Effector memory CD4-positive, alpha-beta T cell (primary cell): ENCODE data around the gene ALG2.

Source experiments
- DNase-seq, 3 donors: peaks; one replicate each; pipeline ENCODE4 v3.0.0-alpha.2; 2020
- H3K27ac ChIP-seq: 2 replicates; pipeline ENCODE4 v1.7.0; 2013; ENCODE audit warnings: mild to moderate bottlenecking, low read length, moderate library complexity; ENCODE audit not compliant: insufficient read depth, poor library complexity, severe bottlenecking
- H3K27me3 ChIP-seq: replicated peaks from 2 replicates; pipeline ENCODE4 v1.7.0; 2013; ENCODE audit warnings: mild to moderate bottlenecking, low read length; ENCODE audit not compliant: insufficient read depth, control insufficient read depth, poor library complexity, severe bottlenecking
- H3K36me3 ChIP-seq: 2 replicates; pipeline ENCODE4 v1.7.0; 2013; ENCODE audit warnings: mild to moderate bottlenecking, low read length, moderate library complexity; ENCODE audit not compliant: control insufficient read depth, insufficient read depth
- H3K4me1 ChIP-seq: 2 replicates; pipeline ENCODE4 v1.7.0; 2013; ENCODE audit warnings: low read length, mild to moderate bottlenecking; ENCODE audit not compliant: control insufficient read depth, insufficient read depth, poor library complexity, severe bottlenecking
- H3K4me3 ChIP-seq: 2 replicates; pipeline ENCODE4 v1.7.0; 2013; ENCODE audit warnings: low read length, low read depth, mild to moderate bottlenecking; ENCODE audit not compliant: insufficient read depth, poor library complexity, severe bottlenecking
- H3K9me3 ChIP-seq: 2 replicates; pipeline ENCODE4 v1.7.0; 2013; ENCODE audit warnings: mild to moderate bottlenecking, low read length, moderate library complexity; ENCODE audit not compliant: control insufficient read depth

The ALG2 gene

DNA sequence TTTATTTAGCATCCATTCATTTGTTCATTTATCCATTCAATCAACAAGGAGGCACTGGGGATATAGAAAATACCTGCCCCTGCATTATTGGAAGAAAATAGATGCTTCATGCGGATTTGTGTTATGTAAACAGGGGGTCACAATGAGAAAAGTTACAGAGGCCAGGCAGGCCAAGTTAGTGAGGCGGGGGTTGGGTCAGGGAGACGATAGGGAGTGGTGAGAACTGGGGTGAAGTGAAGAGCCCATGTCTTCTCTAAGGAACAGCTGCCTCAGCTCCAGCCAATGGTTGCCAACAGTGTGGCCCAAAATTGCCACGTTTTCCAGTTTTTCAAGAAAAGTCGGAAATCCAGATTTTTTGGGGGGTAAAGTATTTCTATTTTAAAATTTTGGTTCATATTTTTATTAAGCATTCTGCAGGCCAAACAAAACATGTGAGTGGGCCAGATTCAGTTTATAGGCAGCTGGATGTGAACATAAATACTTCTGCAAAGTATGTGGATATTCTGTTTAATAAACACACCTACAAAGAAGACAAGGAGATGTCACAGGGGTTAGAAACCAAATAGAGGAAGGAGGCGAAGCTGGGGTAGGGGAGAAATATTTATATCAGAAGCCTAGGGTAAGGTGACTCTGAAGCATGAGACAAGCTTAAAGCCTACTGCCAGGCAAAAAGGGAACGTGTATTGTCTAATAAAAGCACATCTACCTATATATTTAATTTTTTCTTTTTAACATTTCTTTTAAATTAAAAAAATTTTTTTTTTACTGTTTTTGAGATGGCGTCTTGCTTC is 44.0 kb downstream of the ALG2 start:
- no peak for DNase-seq
- Histone ChIP-seq H3K27me3 (no peaks in the 10 kb centered on the region), H3K4me3 (no peak overlapping the region), H3K36me3 (no peaks in the 10 kb centered on the region), H3K9me3 (no peaks in the 10 kb centered on the region), H3K27ac (no peak overlapping the region), H3K4me1 (no peaks in the 10 kb centered on the region)

DNA sequence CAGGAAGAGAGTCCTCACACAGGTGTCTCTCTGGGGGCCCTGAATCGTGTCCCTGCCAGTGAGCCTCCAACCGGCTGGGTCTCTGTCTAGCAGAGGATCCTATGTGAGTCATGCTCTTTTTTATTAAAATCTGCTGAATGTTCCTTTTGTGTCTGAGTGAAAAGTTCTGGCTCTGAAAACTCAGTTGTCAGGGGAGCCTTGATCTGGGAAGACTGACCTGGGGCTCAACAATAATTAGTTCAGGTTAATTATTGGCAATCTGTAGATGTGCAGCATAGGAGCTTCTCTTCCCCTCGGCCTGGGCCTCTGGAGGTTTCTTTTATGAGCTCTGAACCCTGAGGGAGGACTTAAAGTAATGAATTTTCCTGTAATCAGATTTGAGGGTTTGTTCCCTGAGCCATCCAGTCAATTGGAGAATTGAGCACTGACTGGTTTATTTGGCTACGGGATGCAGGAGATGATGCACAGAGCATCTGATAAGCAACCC is 45.2 kb downstream of the ALG2 start:
- Histone ChIP-seq H3K9me3 (no peaks in the 10 kb centered on the region), H3K4me1 (no peaks in the 10 kb centered on the region), H3K36me3 (no peaks in the 10 kb centered on the region), H3K4me3 (no peak overlapping the region), H3K27me3 (no peaks in the 10 kb centered on the region), H3K27ac (no peak overlapping the region)
- DNase-seq, result no peak

DNA sequence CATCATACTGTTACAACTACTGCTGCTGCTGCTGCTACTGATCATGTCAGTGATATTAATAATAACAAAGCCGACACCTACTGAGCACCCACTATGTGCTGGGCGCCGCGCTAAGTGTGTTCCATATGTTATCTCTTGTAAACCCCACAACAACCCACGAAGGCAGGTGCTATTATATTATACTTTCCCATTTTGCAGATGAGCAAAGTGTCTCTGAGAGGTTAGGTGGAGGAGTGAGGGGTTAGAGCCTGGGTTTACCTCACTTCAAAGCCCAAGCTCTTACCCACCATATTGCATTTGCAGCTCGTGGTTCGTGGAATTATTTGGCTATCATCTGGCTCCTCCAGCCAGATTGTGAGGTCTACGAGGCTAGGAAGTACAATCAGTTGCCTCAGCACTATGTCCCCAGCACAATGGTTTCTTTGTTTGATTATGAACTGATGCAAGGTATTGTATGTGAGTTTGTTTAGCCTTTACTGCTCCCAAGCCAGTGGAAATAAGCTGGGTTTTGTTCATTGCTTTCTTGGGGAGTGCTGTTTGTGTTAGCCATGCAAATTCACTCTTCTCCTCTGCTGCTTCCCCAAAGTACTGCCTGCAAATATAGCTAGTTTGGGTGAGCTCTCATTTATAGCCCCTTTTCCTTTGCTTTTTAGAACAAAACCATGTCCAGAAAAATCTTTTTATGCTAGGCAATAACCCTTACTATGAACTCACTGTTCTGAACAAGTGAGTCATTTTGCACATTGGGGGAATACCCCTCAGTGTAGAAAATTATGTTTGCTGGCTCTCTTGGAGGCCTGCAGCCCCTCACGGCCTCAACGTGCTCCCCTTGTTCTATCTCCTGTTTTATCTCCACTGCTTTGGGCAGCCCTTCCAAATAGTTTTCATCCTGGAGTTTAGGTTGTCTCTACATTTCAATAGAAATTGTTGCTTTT is 47.9 kb downstream of the ALG2 start:
- Histone ChIP-seq H3K4me1 (no peaks in the 10 kb centered on the region), H3K36me3 (no peaks in the 10 kb centered on the region), H3K9me3 (no peaks in the 10 kb centered on the region), H3K27ac (no peak overlapping the region), H3K27me3 (no peaks in the 10 kb centered on the region), H3K4me3 (no peak overlapping the region)
- no peak for DNase-seq

DNA sequence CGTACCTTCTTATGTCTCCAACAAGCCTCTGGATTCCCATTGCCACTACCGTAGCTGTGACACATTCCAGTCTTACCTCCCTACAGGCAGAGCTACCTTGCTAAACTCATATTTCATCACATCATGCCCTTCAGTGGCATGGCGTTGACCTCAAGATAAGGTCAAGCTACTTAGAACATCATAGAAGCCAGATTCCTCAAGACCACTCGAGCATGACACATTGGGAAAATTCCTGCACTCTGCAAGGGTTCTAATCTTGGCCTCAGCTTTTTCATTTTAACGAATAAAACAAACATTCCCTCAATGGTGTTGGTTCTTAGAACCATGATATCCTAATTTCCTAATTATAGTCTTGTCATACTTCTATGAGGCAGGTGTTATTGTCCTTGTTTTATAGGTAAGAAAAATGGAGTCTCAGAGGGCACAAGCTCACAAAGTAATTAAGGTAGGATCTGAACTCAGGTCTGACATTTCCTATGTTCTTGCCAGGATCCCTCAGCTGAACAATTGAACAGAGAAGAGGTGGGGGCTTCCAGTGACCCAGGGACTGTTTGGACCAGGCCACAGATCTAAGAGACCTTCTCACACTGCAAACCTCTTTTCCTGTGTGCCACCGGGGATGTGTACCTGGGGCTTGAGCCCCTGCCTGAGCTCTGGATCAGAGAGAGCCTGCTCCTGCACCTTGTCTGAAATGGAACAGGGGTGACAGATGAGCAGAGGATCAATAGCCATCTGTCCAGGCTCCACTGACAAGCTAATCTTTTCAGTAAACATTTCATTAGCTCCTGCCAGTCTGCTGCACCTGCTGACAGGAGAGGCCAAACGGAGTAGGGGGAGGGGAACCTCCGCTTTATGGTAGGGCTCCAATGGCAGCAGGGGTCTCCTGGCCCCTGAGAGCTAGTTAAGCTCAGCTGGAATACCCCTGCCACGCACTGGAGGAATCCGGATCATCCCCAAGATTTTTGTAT is 49.3 kb downstream of the ALG2 start:
- no peak overlapping the region for H3K4me3 ChIP-seq
- no peaks in the 10 kb centered on the region for H3K36me3 ChIP-seq
- H3K27ac ChIP-seq, result no peak overlapping the region
- no peaks in the 10 kb centered on the region for H3K9me3 ChIP-seq
- no peaks in the 10 kb centered on the region for H3K4me1 ChIP-seq
- no peak for DNase-seq
- H3K27me3 ChIP-seq, result no peaks in the 10 kb centered on the region

DNA sequence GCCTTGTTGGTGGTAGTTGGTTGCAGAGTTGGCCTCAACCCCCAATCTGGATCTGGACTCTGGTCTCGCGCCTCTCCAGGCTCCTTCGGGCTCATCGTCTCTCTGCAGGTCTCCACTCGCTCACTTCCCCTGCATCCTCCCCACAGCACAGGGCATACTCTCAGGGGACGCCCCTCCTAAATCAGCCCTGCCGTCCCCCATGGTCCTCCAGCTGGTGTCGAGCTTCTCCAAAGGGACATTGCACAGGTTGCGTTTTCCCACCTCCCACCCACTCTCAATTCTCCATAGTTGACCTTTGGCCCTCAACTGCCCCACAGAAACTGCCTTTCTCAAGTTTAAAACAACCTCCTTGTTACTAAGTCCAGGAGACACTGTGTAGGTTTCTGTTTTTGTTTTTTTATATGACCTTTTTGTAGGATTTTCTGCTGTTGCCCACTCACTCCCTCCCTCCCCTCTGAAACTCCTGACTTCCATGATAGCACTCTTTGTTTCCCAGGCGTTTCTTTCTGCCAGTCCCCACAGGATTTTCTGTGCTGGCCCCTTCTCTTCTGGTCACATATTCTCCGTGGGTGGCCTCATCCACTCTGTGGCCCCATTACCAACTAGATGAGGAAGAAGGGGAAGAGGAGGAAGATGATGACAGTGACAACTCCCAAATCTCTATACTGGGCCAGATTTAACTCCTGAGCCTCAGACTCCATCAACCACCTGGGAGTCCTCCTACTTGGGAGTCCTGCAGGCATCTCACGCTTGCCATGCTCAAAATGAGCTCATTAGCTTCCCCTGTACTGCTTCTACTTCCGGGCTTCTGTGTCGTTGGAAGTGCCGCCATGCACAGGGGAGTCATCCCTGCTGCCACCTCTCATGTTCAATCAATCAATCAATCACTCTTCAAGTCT is 50.3 kb downstream of the ALG2 start:
- Histone ChIP-seq H3K9me3 (no peaks in the 10 kb centered on the region), H3K27me3 (no peaks in the 10 kb centered on the region), H3K36me3 (no peaks in the 10 kb centered on the region), H3K4me3 (no peak overlapping the region), H3K27ac (no peak overlapping the region), H3K4me1 (no peaks in the 10 kb centered on the region)
- DNase-seq, result no peak

DNA sequence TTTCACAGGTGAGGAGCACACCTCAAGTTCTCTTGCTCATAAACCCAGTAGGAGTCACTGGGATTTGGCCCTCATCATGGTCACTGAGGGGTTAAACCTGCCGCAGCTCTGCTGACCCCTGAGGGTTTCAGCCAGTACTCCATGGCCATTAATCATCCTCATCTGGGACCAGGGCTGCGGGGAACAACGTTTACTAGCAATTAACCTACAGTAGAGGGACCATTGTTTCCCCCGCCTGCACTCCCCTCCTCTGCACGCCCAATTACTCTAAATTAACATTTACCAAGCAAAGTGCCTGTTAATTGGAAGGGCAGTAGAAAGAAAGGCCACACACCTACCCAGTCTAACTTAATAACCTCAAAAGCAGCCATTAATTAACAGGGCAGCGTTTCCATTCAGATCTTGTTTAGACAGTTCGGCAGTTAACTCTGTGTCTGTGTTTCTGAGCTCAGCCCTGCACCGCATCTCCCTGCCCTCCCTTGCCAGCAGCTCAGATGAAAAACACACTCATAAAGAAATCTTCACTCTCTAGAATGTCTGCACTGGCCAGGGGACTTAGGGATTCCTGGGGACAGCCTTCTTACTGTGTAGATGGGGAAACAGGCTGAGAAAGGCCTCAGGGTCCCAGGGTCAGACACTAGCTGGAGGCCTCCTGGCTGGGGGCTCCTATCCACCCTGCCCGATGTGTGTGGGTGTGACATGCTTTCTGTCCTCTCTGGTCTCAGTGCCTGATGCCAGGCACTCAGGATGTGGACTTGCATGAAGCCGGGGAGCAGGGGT is 51.6 kb downstream of the ALG2 start:
- no peaks in the 10 kb centered on the region for H3K9me3 ChIP-seq
- no peak overlapping the region for H3K4me3 ChIP-seq
- no peak overlapping the region for H3K27ac ChIP-seq
- no peaks in the 10 kb centered on the region for H3K27me3 ChIP-seq
- H3K36me3 ChIP-seq, result no peaks in the 10 kb centered on the region
- no peak for DNase-seq
- no peaks in the 10 kb centered on the region for H3K4me1 ChIP-seq

DNA sequence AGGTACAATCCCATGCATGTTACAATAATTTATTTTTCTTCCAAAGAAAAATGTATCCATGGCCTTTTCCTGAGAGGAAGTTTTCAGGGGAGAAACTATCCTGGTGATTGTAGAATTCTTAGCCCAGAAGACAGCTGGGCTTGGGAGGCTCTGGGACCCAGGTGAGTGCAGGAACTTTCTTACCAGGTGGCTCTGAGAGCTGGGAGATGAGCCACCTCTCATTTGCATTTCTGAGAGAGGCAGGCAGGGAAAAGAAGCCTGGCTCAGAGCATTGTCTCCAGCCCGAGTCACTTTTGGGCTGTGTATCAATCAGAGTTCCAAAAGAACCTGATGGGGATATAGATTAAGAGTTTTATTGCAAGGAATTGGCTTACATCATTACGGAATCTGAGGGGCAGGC is 52.7 kb downstream of the ALG2 start:
- Histone ChIP-seq H3K27ac (no peak overlapping the region), H3K4me3 (no peak overlapping the region), H3K9me3 (no peaks in the 10 kb centered on the region), H3K27me3 (no peaks in the 10 kb centered on the region), H3K36me3 (no peaks in the 10 kb centered on the region), H3K4me1 (no peaks in the 10 kb centered on the region)
- no peak for DNase-seq

DNA sequence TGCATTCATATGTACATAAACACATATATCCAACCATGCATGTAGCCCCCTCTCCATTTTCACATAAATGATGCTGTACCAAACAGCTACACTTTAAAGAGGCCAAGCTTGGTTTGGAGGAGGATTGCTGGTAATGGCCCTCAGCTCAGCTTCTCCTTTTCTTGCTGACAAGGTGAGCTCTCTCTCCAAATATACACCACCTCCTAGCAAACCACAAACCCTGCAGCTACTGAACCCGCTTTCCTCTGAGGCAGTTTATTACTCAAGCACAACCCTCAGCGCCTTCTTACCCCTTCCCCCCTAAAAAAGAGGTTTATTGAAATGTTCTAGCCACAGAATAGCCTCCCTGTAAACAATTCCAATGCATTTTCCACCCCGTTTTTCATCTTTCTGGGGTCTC is 54.0 kb downstream of the ALG2 start:
- Histone ChIP-seq H3K36me3 (no peaks in the 10 kb centered on the region), H3K27ac (no peak overlapping the region), H3K4me3 (no peak overlapping the region), H3K9me3 (no peaks in the 10 kb centered on the region), H3K27me3 (no peaks in the 10 kb centered on the region), H3K4me1 (no peaks in the 10 kb centered on the region)
- DNase-seq, result no peak
